GM12878 (cell line): ENCODE results near the gene RHBDD1.

Experiments used
- EZH2 ChIP-seq: IDR thresholded peaks from 2 replicates; pipeline ENCODE4 v1.6.1; 2012; ENCODE audit warnings: low read depth, mild to moderate bottlenecking, control low read depth, inconsistent platforms, low read length, borderline replicate concordance; ENCODE audit not compliant: control insufficient read depth
- FOXM1 ChIP-seq: IDR thresholded peaks from 2 replicates; pipeline ENCODE4 v1.6.1; 2012; ENCODE audit warnings: low read depth, mild to moderate bottlenecking, inconsistent platforms, low read length, moderate library complexity
- POLR2A ChIP-seq: IDR thresholded peaks from 2 replicates; pipeline ENCODE4 v1.6.1; 2011; ENCODE audit warnings: low read depth, mild to moderate bottlenecking, low read length
- TCF7 ChIP-seq: IDR thresholded peaks from 2 replicates; pipeline ENCODE4 v1.6.1; 2014; ENCODE audit warnings: antibody characterized with exemption, borderline replicate concordance
- ZNF207 ChIP-seq: fragments of 450-650 bp; IDR thresholded peaks from 2 replicates; pipeline ENCODE4 v1.6.1; 2014; ENCODE audit warnings: antibody characterized with exemption, mild to moderate bottlenecking, borderline replicate concordance
- TF ChIP-seq, protein P1 (sequence below): IDR thresholded peaks from 2 replicates; pipeline ENCODE4 v1.6.1; 2012; ENCODE audit warnings: low read depth, low read length, improper control_type of control experiment
- TF ChIP-seq, protein P2 (sequence below), 3 experiments: IDR thresholded peaks in 2 of 3; conservative IDR thresholded peaks in 1 of 3; 2 replicates each; pipeline ENCODE4 v1.5.1; 2011; ENCODE audit warnings: low read depth in 3 of 3, low read length in 3 of 3, mild to moderate bottlenecking in 3 of 3, control low read depth in 2 of 3, moderate library complexity in 2 of 3, inconsistent platforms in 1 of 3, mixed read lengths in 1 of 3; ENCODE audit not compliant: control insufficient read depth in 2 of 3, insufficient read depth in 1 of 3; ENCODE audit errors: extremely low read depth in 1 of 3
- TF ChIP-seq, protein P3 (sequence below): fragments of 450-650 bp; IDR thresholded peaks from 2 replicates; pipeline ENCODE4 v1.6.1; 2016; ENCODE audit warnings: mild to moderate bottlenecking
- TF ChIP-seq, protein P4 (sequence below): IDR thresholded peaks from 2 replicates; pipeline ENCODE4 v1.6.1; 2011; ENCODE audit warnings: low read depth, low read length, improper control_type of control experiment, borderline replicate concordance
- TF ChIP-seq, protein P5 (sequence below): IDR thresholded peaks from 2 replicates; pipeline ENCODE4 v1.6.1; 2011; ENCODE audit warnings: low read depth, mild to moderate bottlenecking, low read length, moderate library complexity, borderline replicate concordance; ENCODE audit errors: extremely low read depth
- TF ChIP-seq, protein P6 (sequence below): fragments of 450-650 bp; conservative IDR thresholded peaks from 2 replicates; pipeline ENCODE4 v1.6.1; 2017; ENCODE audit warnings: mild to moderate bottlenecking, moderate library complexity

DNA sequence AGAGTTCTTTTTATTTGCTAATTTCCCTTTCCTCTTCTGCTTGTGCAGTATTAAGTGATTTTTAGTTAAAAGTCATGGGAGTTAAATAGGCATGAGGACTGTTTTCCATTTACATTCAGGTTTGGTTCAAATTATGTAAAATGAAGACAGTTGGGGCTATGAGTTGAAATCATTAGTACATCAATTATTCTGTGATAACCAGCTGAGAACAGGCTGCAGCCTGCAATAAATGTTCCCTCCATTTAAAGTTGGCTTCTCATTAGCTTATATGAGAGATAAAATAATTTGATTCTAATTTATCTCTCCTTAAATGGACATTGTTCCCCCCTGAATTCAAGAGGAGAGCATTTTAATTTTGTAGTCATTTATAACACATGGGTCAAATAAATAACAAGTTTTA, 48.3 kb downstream of the RHBDD1 start:
- TF ChIP-seq, protein P1, sequence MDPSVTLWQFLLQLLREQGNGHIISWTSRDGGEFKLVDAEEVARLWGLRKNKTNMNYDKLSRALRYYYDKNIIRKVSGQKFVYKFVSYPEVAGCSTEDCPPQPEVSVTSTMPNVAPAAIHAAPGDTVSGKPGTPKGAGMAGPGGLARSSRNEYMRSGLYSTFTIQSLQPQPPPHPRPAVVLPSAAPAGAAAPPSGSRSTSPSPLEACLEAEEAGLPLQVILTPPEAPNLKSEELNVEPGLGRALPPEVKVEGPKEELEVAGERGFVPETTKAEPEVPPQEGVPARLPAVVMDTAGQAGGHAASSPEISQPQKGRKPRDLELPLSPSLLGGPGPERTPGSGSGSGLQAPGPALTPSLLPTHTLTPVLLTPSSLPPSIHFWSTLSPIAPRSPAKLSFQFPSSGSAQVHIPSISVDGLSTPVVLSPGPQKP, result no peak
- TF ChIP-seq EZH2 (no peak), POLR2A (no peak), FOXM1 (no peak), ZNF207 (no peak), TCF7 (no peak)
- TF ChIP-seq, protein P2, sequence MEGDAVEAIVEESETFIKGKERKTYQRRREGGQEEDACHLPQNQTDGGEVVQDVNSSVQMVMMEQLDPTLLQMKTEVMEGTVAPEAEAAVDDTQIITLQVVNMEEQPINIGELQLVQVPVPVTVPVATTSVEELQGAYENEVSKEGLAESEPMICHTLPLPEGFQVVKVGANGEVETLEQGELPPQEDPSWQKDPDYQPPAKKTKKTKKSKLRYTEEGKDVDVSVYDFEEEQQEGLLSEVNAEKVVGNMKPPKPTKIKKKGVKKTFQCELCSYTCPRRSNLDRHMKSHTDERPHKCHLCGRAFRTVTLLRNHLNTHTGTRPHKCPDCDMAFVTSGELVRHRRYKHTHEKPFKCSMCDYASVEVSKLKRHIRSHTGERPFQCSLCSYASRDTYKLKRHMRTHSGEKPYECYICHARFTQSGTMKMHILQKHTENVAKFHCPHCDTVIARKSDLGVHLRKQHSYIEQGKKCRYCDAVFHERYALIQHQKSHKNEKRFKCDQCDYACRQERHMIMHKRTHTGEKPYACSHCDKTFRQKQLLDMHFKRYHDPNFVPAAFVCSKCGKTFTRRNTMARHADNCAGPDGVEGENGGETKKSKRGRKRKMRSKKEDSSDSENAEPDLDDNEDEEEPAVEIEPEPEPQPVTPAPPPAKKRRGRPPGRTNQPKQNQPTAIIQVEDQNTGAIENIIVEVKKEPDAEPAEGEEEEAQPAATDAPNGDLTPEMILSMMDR (IDR thresholded peaks at IDR 0.05 in 2 of 3, conservative IDR thresholded peaks at IDR 0.05 in 1 of 3; ENCODE audit: control insufficient read depth in 2 of 3, extremely low read depth in 1 of 3, insufficient read depth in 1 of 3, low read depth in 3 of 3, low read length in 3 of 3), result no peak
- TF ChIP-seq, protein P3, sequence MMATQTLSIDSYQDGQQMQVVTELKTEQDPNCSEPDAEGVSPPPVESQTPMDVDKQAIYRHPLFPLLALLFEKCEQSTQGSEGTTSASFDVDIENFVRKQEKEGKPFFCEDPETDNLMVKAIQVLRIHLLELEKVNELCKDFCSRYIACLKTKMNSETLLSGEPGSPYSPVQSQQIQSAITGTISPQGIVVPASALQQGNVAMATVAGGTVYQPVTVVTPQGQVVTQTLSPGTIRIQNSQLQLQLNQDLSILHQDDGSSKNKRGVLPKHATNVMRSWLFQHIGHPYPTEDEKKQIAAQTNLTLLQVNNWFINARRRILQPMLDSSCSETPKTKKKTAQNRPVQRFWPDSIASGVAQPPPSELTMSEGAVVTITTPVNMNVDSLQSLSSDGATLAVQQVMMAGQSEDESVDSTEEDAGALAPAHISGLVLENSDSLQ, result no peak
- TF ChIP-seq, protein P4, sequence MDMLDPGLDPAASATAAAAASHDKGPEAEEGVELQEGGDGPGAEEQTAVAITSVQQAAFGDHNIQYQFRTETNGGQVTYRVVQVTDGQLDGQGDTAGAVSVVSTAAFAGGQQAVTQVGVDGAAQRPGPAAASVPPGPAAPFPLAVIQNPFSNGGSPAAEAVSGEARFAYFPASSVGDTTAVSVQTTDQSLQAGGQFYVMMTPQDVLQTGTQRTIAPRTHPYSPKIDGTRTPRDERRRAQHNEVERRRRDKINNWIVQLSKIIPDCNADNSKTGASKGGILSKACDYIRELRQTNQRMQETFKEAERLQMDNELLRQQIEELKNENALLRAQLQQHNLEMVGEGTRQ, result no peak
- TF ChIP-seq, protein P5, sequence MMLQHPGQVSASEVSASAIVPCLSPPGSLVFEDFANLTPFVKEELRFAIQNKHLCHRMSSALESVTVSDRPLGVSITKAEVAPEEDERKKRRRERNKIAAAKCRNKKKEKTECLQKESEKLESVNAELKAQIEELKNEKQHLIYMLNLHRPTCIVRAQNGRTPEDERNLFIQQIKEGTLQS, result no peak
- TF ChIP-seq, protein P6, sequence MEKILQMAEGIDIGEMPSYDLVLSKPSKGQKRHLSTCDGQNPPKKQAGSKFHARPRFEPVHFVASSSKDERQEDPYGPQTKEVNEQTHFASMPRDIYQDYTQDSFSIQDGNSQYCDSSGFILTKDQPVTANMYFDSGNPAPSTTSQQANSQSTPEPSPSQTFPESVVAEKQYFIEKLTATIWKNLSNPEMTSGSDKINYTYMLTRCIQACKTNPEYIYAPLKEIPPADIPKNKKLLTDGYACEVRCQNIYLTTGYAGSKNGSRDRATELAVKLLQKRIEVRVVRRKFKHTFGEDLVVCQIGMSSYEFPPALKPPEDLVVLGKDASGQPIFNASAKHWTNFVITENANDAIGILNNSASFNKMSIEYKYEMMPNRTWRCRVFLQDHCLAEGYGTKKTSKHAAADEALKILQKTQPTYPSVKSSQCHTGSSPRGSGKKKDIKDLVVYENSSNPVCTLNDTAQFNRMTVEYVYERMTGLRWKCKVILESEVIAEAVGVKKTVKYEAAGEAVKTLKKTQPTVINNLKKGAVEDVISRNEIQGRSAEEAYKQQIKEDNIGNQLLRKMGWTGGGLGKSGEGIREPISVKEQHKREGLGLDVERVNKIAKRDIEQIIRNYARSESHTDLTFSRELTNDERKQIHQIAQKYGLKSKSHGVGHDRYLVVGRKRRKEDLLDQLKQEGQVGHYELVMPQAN, result no peak
